ENCODE measurements around the gene SIRT3. TPM values are rescaled to one million over a fixed set of nuclear protein-coding genes. Genes with fewer than 3 reads are reported as not detected.

SIRT3 gene
- total RNA-seq, 4 donors from 2014 or later, result 9.2 to 15.0 (median 12.7) TPM

- H3K9me3 ChIP-seq, result no peaks in the 10 kb centered on the region
- H3K4me1 ChIP-seq, result peaks cover 13 to 21% of the 10 kb centered on the region in 2 donors
- H3K27me3 ChIP-seq, result no peaks in the 10 kb centered on the region
- H3K27ac ChIP-seq, result no peak overlapping the region
- H3K36me3 ChIP-seq, result peaks cover 0 to 29% of the 10 kb centered on the region in 2 donors
- no peak overlapping the region for H3K4me3 ChIP-seq
- DNase-seq, result no peak
- TF ChIP-seq POLR2A (IDR thresholded peaks at IDR 0.05), result no peak
- TF ChIP-seq CTCF (IDR thresholded peaks at IDR 0.05 in 4 of 5, conservative IDR thresholded peaks at IDR 0.05 in 1 of 5), result no peak
- intact Hi-C loops (cut with DNase I; ENCODE audit: low total_unique reads), result loop anchor here (10.0 kb wide), 1 partner anchor 241 kb away; the partner anchor contains the start of gene ANO9
- in situ Hi-C loops (cut with MboI; ENCODE audit: low sequenced_read_pairs in 4 of 4), result no loop called here
- ATAC-seq, result no peak
Measured at GRCh38 chr11:203945-204586, 32.1 kb downstream of the SIRT3 start.

GRCh38 chr11:203056-203944 is 32.8 kb downstream of the SIRT3 start:
- peaks cover 0 to 29% of the 10 kb centered on the region in 2 donors for H3K36me3 ChIP-seq
- DNase-seq, result no peak

GRCh38 chr11:202490-202889 is 33.7 kb downstream of the SIRT3 start:
- Histone ChIP-seq H3K4me1 (peaks cover 13 to 17% of the 10 kb centered on the region in 2 donors), H3K36me3 (peaks cover 0 to 29% of the 10 kb centered on the region in 2 donors), H3K27me3 (no peaks in the 10 kb centered on the region), H3K4me3 (no peak overlapping the region), H3K9me3 (no peaks in the 10 kb centered on the region), H3K27ac (no peak overlapping the region)
- no peak for DNase-seq
- intact Hi-C loops (cut with DNase I; ENCODE audit: low total_unique reads) (loop anchor here (10.0 kb wide), 1 partner anchor 242 kb away; the partner anchor contains the start of gene ANO9), in situ Hi-C loops (cut with MboI; ENCODE audit: low sequenced_read_pairs in 4 of 4) (no loop called here)
- ATAC-seq, result no peak
- TF ChIP-seq CTCF (IDR thresholded peaks at IDR 0.05 in 4 of 5, conservative IDR thresholded peaks at IDR 0.05 in 1 of 5) (no peak), POLR2A (IDR thresholded peaks at IDR 0.05) (no peak)

More at GRCh38 chr11:203056-203944, 32.8 kb downstream of the SIRT3 start:
- Histone ChIP-seq H3K4me3 (no peak overlapping the region), H3K27me3 (no peaks in the 10 kb centered on the region), H3K9me3 (no peaks in the 10 kb centered on the region), H3K27ac (no peak overlapping the region), H3K4me1 (peaks cover 13 to 17% of the 10 kb centered on the region in 2 donors)
- intact Hi-C loops (cut with DNase I; ENCODE audit: low total_unique reads), result loop anchor here (10.0 kb wide), 1 partner anchor 242 kb away; the partner anchor contains the start of gene ANO9
- no peak for ATAC-seq
- in situ Hi-C loops (cut with MboI; ENCODE audit: low sequenced_read_pairs in 4 of 4), result no loop called here
- TF ChIP-seq POLR2A (IDR thresholded peaks at IDR 0.05) (no peak), CTCF (IDR thresholded peaks at IDR 0.05 in 4 of 5, conservative IDR thresholded peaks at IDR 0.05 in 1 of 5) (no peak)

- no peak for TF ChIP-seq CTCF (IDR thresholded peaks at IDR 0.05 in 4 of 5, conservative IDR thresholded peaks at IDR 0.05 in 1 of 5)
- no peak for TF ChIP-seq POLR2A (IDR thresholded peaks at IDR 0.05)
- peaks cover 13 to 17% of the 10 kb centered on the region in 2 donors for H3K4me1 ChIP-seq
- H3K36me3 ChIP-seq, result peaks cover 0 to 29% of the 10 kb centered on the region in 2 donors
- no peak overlapping the region for H3K27ac ChIP-seq
- in situ Hi-C loops (cut with MboI; ENCODE audit: low sequenced_read_pairs in 4 of 4) (no loop called here), intact Hi-C loops (cut with DNase I; ENCODE audit: low total_unique reads) (loop anchor here (10.0 kb wide), 1 partner anchor 243 kb away; the partner anchor contains the start of gene ANO9)
- no peak for ATAC-seq
- H3K4me3 ChIP-seq, result no peak overlapping the region
- DNase-seq, result no peak
- H3K27me3 ChIP-seq, result no peaks in the 10 kb centered on the region
- no peaks in the 10 kb centered on the region for H3K9me3 ChIP-seq
Measured at GRCh38 chr11:201966-202365, 34.2 kb downstream of the SIRT3 start.

Measured in gastrocnemius medialis (tissue), 4 donors.